ENCODE data around the gene GRIA3.
"Not testable (repeated sequence)": the region's sequence is repeated elsewhere in the genome, so short reads cannot be mapped to it uniquely, and the experiment has no call there.

GRIA3 gene

GRCh38 chrX:123340696-123341095 lies 156.6 kb downstream of the GRIA3 start:
- DNase-seq: no peak

- no peak for DNase-seq
Measured at GRCh38 chrX:123348468-123348867, 164.4 kb downstream of the GRIA3 start.

GRCh38 chrX:123350226-123350625 lies 166.1 kb downstream of the GRIA3 start:
- no peak for DNase-seq

GRCh38 chrX:123357941-123358340 lies 173.9 kb downstream of the GRIA3 start:
- no peak for DNase-seq

- DNase-seq: no peak
Measured at GRCh38 chrX:123358457-123358856, 174.4 kb downstream of the GRIA3 start.

GRCh38 chrX:123361371-123361770 lies 177.3 kb downstream of the GRIA3 start:
- no peak for DNase-seq

- not testable (repeated sequence) for DNase-seq
Measured at GRCh38 chrX:123386196-123386595, 202.1 kb downstream of the GRIA3 start.

GRCh38 chrX:123392921-123393320 lies 208.8 kb downstream of the GRIA3 start:
- DNase-seq: no peak

- DNase-seq: no peak
Measured at GRCh38 chrX:123399709-123400108, 215.6 kb downstream of the GRIA3 start.

GRCh38 chrX:123405231-123405630 lies 221.2 kb downstream of the GRIA3 start:
- peak in 1 of 58 donors; percentile 14 for DNase-seq

GRCh38 chrX:123408821-123409737 lies 225.0 kb downstream of the GRIA3 start:
- no peak for DNase-seq

- DNase-seq: peak in 16 of 58 donors; percentile 0 to 13 (median 0)
Measured at GRCh38 chrX:123422875-123423274, 238.8 kb downstream of the GRIA3 start.

GRCh38 chrX:123424546-123424945 lies 240.5 kb downstream of the GRIA3 start:
- no peak for DNase-seq

GRCh38 chrX:123425471-123425870 lies 241.4 kb downstream of the GRIA3 start:
- DNase-seq: no peak

GRCh38 chrX:123425904-123426303 lies 241.8 kb downstream of the GRIA3 start:
- peak in 35 of 58 donors; percentile 0 to 55 (median 3) for DNase-seq

- DNase-seq: no peak
Measured at GRCh38 chrX:123432361-123433150, 248.5 kb downstream of the GRIA3 start.

GRCh38 chrX:123436512-123437136 lies 252.5 kb downstream of the GRIA3 start:
- DNase-seq: no peak

- not testable (repeated sequence) for DNase-seq
Measured at GRCh38 chrX:123439926-123440325, 255.8 kb downstream of the GRIA3 start.

GRCh38 chrX:123442764-123443163 lies 258.7 kb downstream of the GRIA3 start:
- DNase-seq: no peak

- no peak for DNase-seq
Measured at GRCh38 chrX:123447506-123447905, 263.4 kb downstream of the GRIA3 start.

GRCh38 chrX:123449335-123449734 lies 265.3 kb downstream of the GRIA3 start:
- no peak for DNase-seq

- no peak for DNase-seq
Measured at GRCh38 chrX:123450222-123450621, 266.1 kb downstream of the GRIA3 start.
